ENCODE measurements around the gene OXSM.

The OXSM gene

GRCh38 chr3:25789596-25790556 is at the start of gene OXSM:
OXSM (plus strand) TSS chr3:25790090; CDS start chr3:25791021, 931 bp downstream.
- peak; percentile 73 to 81 (median 76) for DNase-seq

- no peak for DNase-seq
Observed at GRCh38 chr3:25744470-25744869, 45.4 kb upstream of the OXSM start.

DNA sequence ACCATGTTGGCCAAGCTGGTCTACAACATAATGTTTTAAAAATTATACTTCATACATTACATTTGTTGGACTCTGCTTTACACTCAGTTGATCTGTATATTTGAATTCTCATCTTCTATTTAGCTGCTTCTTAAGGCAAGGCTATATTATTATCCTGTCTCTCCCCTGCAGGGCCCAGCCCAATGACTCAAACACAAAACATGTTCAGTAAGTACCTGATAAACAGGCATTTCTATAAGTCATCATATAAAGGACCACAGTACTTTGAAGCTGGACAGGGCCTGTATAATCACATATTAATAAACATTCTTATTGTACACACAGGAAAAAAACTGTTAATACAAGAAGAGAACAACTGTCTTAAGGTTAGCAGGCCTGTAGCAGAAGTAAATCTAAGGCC is 42.9 kb upstream of the OXSM start:
- DNase-seq = no peak

- DNase-seq = no peak
Observed at GRCh38 chr3:25748189-25748588, 41.7 kb upstream of the OXSM start.

DNA sequence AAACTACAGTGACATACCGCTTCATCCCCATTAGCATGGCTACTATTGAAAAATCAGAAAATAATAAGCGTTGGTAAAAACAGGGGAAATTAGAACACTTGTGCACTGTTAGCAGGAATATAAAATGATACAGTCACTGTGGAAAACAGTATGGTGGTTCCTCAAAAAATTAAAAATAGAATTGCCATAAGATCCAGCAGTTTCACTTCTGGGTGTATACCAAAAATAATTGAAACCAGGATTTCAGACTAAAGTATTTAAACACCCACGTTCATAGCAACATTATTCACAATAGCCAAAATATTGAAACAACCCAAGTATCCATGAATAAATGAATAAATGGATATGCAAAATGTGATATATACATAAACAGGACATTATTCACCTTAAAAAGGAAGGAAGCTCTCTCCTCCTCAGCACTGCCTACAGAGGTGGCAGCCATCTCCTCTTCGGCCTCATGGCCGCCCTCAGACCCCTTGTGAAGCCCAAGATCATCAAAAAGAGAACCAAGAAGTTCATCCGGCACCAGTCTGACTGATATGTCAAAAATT is 40.8 kb upstream of the OXSM start:
- no peak for DNase-seq

GRCh38 chr3:25751048-25751447 is 38.8 kb upstream of the OXSM start:
- no peak for DNase-seq

- no peak for DNase-seq
Observed at GRCh38 chr3:25751725-25752124, 38.2 kb upstream of the OXSM start.

GRCh38 chr3:25768851-25769250 is 21.0 kb upstream of the OXSM start:
- no peak for DNase-seq

- no peak for DNase-seq
Observed at GRCh38 chr3:25775936-25776335, 14.0 kb upstream of the OXSM start.

DNA sequence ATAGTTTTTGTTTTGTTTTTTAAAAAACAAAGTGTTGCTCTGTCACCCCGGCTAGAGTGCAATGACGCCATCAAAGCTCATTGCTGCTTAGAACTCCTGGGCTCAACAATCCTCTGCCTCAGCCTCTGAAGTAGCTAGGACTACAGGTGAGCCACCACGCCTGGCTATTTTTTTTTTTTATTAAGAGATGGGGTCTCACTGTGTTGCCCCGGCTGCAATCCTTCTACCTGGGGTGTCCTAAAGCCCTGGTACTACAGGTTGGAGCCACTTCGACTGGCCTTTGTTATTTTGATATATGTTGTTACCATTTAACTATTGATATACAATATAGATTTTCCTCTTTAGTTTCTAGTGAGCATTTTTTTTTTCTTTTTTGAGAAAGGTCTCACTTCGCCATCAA is 9.3 kb upstream of the OXSM start:
- DNase-seq = no peak

GRCh38 chr3:25781145-25781757 is 8.6 kb upstream of the OXSM start:
- no peak for DNase-seq

- DNase-seq = no peak
Observed at GRCh38 chr3:25781758-25782594, 7.9 kb upstream of the OXSM start.

GRCh38 chr3:25782636-25782937 is 7.3 kb upstream of the OXSM start:
- no peak for DNase-seq

DNA sequence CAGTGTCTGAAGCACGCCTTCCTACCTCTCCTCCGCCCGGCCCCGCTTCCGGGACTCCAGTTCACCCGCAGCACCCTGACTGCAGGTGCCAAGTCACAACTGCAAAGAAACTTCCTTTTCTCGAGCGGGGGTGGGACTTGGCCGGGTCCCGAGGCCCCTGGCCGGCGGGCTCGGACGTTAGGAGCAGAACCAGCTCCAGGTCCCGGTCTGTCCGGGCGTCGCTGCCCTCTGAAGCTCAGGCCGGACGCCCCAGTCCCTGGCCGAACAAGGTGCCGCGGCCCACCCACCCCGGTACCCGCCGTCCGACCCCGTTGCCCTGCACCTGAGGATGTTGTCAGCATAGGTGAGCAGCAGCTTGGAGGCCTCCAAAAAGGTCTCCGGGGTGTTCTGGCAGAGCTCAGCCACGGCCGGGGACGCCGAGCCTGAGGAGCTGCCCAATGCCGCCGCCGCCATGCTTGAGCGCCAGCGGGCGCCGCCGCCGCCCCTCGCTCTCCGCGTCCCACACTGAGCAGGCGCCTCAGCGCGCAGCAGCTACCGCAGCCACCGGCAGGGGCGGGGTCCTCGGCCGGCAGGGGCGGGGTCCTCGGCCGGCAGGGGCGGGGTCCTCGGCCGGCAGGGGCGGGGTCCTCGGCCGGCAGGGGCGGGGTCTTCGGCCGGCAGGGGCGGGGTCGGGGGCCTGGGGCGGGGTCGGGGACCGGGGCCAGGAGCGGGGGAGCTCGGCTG is 6.8 kb upstream of the OXSM start, which contains the start of gene NGLY1:
TSS of gene NGLY1 (minus strand) at position 506 of the 723 bp plus-strand sequence. CDS start at position 453, 53 bp downstream.
- peak; percentile 66 to 78 (median 74) for DNase-seq

- peak in 1 of 4 experiments; percentile 69 for DNase-seq
Observed at GRCh38 chr3:25783661-25784512, 6.0 kb upstream of the OXSM start.

GRCh38 chr3:25784971-25785370 is 4.9 kb upstream of the OXSM start:
- no peak for DNase-seq

- no peak for DNase-seq
Observed at GRCh38 chr3:25785826-25786225, 4.1 kb upstream of the OXSM start.

DNA sequence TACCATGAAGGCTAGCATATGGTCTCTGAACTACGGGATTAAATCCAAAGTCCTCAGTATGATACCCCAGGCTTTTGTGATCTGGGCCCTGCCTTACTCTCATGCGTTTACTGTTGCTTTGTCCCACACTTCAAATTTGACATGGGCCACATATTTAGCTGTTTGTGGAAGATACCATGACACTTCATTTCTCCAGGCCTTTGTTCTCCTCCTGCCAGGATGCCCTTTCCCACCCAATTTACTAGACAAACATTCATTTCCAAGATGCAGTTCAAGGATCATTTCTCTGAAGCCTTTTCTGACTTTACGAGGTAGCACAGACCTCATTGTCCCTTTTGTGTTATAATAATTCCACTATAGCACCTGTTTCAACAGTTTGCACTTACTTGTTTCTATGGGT is 2.2 kb upstream of the OXSM start:
- no peak for DNase-seq

DNA sequence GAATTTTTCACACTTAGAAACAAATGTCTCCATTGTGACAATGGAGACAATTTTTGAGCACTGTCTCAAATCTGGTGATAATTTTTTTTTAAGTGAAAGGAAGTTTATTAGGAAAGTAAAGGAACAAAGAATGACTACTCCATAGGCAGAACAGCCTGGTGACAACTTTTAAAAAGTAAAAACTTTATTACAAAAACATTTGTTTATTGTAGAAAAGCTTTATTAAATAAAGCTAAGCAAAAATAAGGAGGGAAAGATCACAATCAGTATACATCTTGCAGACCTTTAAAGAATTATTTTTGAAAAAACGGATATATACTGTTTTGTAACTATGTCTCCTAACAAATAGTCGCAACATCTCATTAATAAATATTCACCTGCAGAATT is 688 bp upstream of the OXSM start:
- no peak for DNase-seq

- no peak for DNase-seq
Observed at GRCh38 chr3:25801786-25802185, 11.9 kb downstream of the OXSM start.

DNA sequence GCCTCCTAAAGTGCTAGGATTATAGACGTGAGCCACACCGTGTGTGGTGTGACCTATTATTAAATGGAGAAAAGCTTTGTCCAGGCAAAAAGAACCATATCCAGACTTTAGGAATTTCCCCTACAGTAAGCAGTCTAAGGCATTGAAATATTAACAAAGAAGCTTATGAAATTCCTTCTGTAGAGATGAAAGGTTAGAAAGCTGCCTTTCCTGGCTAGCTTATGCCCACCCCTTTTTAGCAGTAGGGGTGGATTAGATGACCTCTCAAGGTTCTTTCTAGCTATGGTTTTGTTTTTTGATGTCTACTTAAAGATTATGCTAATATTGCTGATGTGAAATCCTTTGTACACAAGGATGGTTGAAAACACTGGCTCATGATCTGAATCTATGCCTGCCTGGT is 13.9 kb downstream of the OXSM start:
- DNase-seq = no peak
